Upper lobe of left lung (tissue), 6 donors: ENCODE measurements around the gene AAK1. TPM values are rescaled to one million over a fixed set of nuclear protein-coding genes. Genes with fewer than 3 reads are reported as not detected.
A peak's percentile ranks its signal among the peaks of the same experiment; 100 is the strongest.
"Not testable (repeated sequence)": the region's sequence is repeated elsewhere in the genome, so short reads cannot be mapped to it uniquely, and the experiment has no call there.

Experiments
- ATAC-seq, 2 donors: fragments of 200-7000 bp; cut with Tn5 transposase; one replicate each; pipeline ENCODE4 v1.9.1; 2022; ENCODE audit warnings: mild to moderate bottlenecking in 2 of 2, moderate library complexity in 2 of 2; ENCODE audit not compliant: low FRiP score in 2 of 2
- DNase-seq, 2 donors: peaks; one replicate each; pipeline ENCODE4 v3.0.0-alpha.2; 2019 to 2020
- H3K27ac ChIP-seq, 4 donors: fragments of 200-600 bp; sonication (generic); one replicate each; pipeline ENCODE4 v1.5.1; 2016 to 2019
- H3K27me3 ChIP-seq, 4 donors: fragments of 200-600 bp; sonication (generic); one replicate each; pipeline ENCODE4 v1.5.1; 2017 to 2019
- H3K36me3 ChIP-seq, 4 donors: fragments of 200-600 bp; sonication (generic); one replicate each; pipeline ENCODE4 v1.5.1; 2016 to 2019
- H3K4me1 ChIP-seq, 4 donors: fragments of 200-600 bp; sonication (generic); one replicate each; pipeline ENCODE4 v1.5.1; 2018 to 2019
- H3K4me3 ChIP-seq, 4 donors: fragments of 200-600 bp; sonication (generic); one replicate each; pipeline ENCODE4 v1.5.1; 2017 to 2019; ENCODE audit warnings: mild to moderate bottlenecking in 2 of 4, moderate library complexity in 1 of 4
- H3K9me3 ChIP-seq, 4 donors: fragments of 200-600 bp; sonication (generic); one replicate each; pipeline ENCODE4 v1.5.1; 2018 to 2019
- EP300 ChIP-seq, 4 donors: sonication (generic); formaldehyde crosslinking; IDR thresholded peaks; one replicate each; pipeline ENCODE4 v1.5.1; 2017; ENCODE audit warnings: antibody characterized with exemption in 4 of 4, control low read depth in 2 of 4
- POLR2A ChIP-seq, 4 donors: fragments of 450-650 bp; IDR thresholded peaks; one replicate each; pipeline ENCODE4 v1.5.1; 2016 to 2017; ENCODE audit warnings: antibody characterized with exemption in 4 of 4, mild to moderate bottlenecking in 2 of 4
- POLR2AphosphoS5 ChIP-seq, 2 donors: sonication (generic); formaldehyde crosslinking; IDR thresholded peaks; one replicate each; pipeline ENCODE4 v1.5.1; 2017; ENCODE audit warnings: antibody characterized with exemption in 2 of 2
- WGBS, 2 donors: methylation state at CpG; one replicate each; pipeline ENCODE4 v1.1.5; 2017 to 2018; 5-methylcytosine and 5-hydroxymethylcytosine counted together
- total RNA-seq, 6 donors: library from RNA; depleted of rRNA in 4 of 6; stranded (reverse); fragments of >200 nt in 4 of 6; gene quantifications; one replicate each; pipeline versions ENCODE4 v1.1.0 to v1.2.1, GENCODE V29; 2016 to 2021
- TF ChIP-seq, protein P1 (sequence below), 6 experiments: fragments of 450-650 bp in 4 of 6; fragments of 200-600 bp in 2 of 6; sonication (generic) in 2 of 6; IDR thresholded peaks; one replicate each; pipeline ENCODE4 v1.5.1; 2016 to 2019; ENCODE audit warnings: antibody characterized with exemption in 6 of 6
- donor health status: DM: no; HTN: no; CAD: no; lungs with moderate emphysema.
- donor health status: DM: no; HTN: yes; CAD: no; lungs with severe emphysema.

Gene AAK1
- total RNA-seq, 6 donors from 2014 or later, result 45.1 to 105 (median 58.8) TPM

DNA sequence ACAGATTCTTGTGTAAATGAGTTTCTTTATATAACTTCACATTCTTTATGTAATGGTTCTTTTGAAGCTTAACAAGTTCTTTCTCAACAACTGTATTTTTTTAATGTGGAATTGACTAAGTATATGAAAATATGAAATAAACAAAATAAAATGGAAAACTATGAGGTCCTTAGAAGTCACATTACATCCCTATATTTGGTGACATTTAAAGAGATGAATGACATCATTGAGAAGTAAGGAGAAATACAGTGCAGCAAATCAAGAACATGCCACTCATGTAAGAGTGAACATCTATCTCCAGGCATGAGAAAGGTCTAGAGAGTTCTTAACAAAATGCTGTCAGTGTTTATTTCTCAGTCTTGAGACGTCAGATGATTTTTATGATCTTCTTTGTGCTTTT lies 39.0 kb upstream of the AAK1 start:
- ATAC-seq (no peak), DNase-seq (no peak)
- no peaks in the 10 kb centered on the region for H3K9me3 ChIP-seq
- TF ChIP-seq EP300 (IDR thresholded peaks at IDR 0.05), result no peak
- TF ChIP-seq POLR2AphosphoS5 (IDR thresholded peaks at IDR 0.05), result no peak
- no peak for TF ChIP-seq POLR2A (IDR thresholded peaks at IDR 0.05)
- TF ChIP-seq, protein P1, sequence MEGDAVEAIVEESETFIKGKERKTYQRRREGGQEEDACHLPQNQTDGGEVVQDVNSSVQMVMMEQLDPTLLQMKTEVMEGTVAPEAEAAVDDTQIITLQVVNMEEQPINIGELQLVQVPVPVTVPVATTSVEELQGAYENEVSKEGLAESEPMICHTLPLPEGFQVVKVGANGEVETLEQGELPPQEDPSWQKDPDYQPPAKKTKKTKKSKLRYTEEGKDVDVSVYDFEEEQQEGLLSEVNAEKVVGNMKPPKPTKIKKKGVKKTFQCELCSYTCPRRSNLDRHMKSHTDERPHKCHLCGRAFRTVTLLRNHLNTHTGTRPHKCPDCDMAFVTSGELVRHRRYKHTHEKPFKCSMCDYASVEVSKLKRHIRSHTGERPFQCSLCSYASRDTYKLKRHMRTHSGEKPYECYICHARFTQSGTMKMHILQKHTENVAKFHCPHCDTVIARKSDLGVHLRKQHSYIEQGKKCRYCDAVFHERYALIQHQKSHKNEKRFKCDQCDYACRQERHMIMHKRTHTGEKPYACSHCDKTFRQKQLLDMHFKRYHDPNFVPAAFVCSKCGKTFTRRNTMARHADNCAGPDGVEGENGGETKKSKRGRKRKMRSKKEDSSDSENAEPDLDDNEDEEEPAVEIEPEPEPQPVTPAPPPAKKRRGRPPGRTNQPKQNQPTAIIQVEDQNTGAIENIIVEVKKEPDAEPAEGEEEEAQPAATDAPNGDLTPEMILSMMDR (IDR thresholded peaks at IDR 0.05), result no peak
- peak overlapping the region in 1 of 4 donors; percentile 71 for H3K27ac ChIP-seq
- no peak overlapping the region for H3K4me3 ChIP-seq
- peaks cover 0 to 24% (median 19%) of the 10 kb centered on the region in 4 donors for H3K4me1 ChIP-seq
- H3K36me3 ChIP-seq, result no peaks in the 10 kb centered on the region
- H3K27me3 ChIP-seq, result no peaks in the 10 kb centered on the region
- WGBS, 2 donors, result 52 to 63% methylated on average over 1 of the region's 1 CpG

GRCh38 chr2:69680001-69680675 lies 36.6 kb upstream of the AAK1 start:
- no peaks in the 10 kb centered on the region for H3K27me3 ChIP-seq
- H3K36me3 ChIP-seq, result no peaks in the 10 kb centered on the region
- H3K4me3 ChIP-seq, result no peak overlapping the region
- DNase-seq (no peak), ATAC-seq (no peak)
- no peak overlapping the region for H3K27ac ChIP-seq
- H3K9me3 ChIP-seq, result no peaks in the 10 kb centered on the region
- WGBS, 2 donors, result 73 to 89% methylated on average over 1 of the region's 1 CpG
- TF ChIP-seq POLR2AphosphoS5 (IDR thresholded peaks at IDR 0.05) (no peak), EP300 (IDR thresholded peaks at IDR 0.05) (no peak), POLR2A (IDR thresholded peaks at IDR 0.05) (no peak)
- TF ChIP-seq, protein P1 (IDR thresholded peaks at IDR 0.05), result no peak
- H3K4me1 ChIP-seq, result peaks cover 0 to 24% (median 15%) of the 10 kb centered on the region in 4 donors

- H3K9me3 ChIP-seq, result no peaks in the 10 kb centered on the region
- DNase-seq, result no peak
- no peak overlapping the region for H3K27ac ChIP-seq
- H3K4me3 ChIP-seq, result no peak overlapping the region
- TF ChIP-seq, protein P1 (IDR thresholded peaks at IDR 0.05), result no peak
- TF ChIP-seq POLR2AphosphoS5 (IDR thresholded peaks at IDR 0.05) (no peak), POLR2A (IDR thresholded peaks at IDR 0.05) (no peak)
- 87 to 98% methylated on average over 5 of the region's 5 CpGs for WGBS, 2 donors
- H3K36me3 ChIP-seq, result no peaks in the 10 kb centered on the region
- H3K27me3 ChIP-seq, result no peaks in the 10 kb centered on the region
- peaks cover 0 to 16% (median 8%) of the 10 kb centered on the region in 4 donors for H3K4me1 ChIP-seq
- ATAC-seq, result no peak
Observed at GRCh38 chr2:69677914-69678313, 34.4 kb upstream of the AAK1 start.

DNA sequence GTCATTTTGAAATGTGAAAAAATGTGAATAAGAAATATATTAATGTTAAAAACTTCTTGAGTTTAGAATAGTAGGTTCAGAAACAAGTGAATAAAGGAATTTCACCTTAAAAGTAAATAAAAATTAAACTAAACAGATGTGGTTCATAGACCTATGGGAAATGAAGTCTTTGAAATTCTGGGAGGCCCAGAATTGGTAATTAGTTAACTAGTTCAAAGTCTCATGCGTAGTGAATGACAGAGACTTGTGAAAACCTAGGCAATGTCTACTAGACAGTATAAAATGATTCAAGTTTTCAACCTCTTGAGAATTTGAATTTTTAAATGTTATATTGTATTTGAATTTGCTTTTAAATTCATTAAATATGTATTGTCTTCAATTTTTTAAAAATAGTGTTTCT lies 32.6 kb upstream of the AAK1 start:
- DNase-seq, result no peak
- Histone ChIP-seq H3K4me1 (peaks cover 0 to 7% (median 2%) of the 10 kb centered on the region in 4 donors), H3K9me3 (no peaks in the 10 kb centered on the region), H3K27ac (no peak overlapping the region), H3K36me3 (no peaks in the 10 kb centered on the region), H3K27me3 (no peaks in the 10 kb centered on the region), H3K4me3 (no peak overlapping the region)
- TF ChIP-seq EP300 (IDR thresholded peaks at IDR 0.05), result no peak
- TF ChIP-seq, protein P1 (IDR thresholded peaks at IDR 0.05), result no peak
- no peak for TF ChIP-seq POLR2AphosphoS5 (IDR thresholded peaks at IDR 0.05)
- no peak for TF ChIP-seq POLR2A (IDR thresholded peaks at IDR 0.05)
- ATAC-seq, result no peak
- 97 to 98% methylated on average over 1 of the region's 1 CpG for WGBS, 2 donors

DNA sequence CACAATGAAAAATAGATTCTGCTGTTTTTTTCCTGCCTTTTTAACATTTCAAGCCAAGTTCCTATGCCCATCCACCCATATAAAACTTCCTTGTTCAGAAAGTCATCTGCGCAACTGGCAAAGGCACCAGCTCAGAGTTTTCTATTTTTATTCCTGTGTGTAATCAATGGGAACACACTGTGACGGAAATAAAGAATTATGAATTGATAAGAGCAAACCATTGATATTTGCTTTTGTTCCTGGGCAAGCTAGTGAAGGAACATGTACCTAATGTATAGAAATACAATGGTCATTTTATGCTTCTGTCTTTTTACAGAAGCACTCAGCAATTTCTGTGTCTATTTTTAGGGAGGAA lies 30.8 kb upstream of the AAK1 start:
- H3K4me1 ChIP-seq, result peaks cover 0 to 7% (median 2%) of the 10 kb centered on the region in 4 donors
- no peak for TF ChIP-seq EP300 (IDR thresholded peaks at IDR 0.05)
- TF ChIP-seq POLR2AphosphoS5 (IDR thresholded peaks at IDR 0.05), result no peak
- TF ChIP-seq POLR2A (IDR thresholded peaks at IDR 0.05), result no peak
- TF ChIP-seq, protein P1 (IDR thresholded peaks at IDR 0.05), result no peak
- ATAC-seq (peak in 1 of 2 donors; percentile 40), DNase-seq (no peak)
- H3K4me3 ChIP-seq, result no peak overlapping the region
- no peaks in the 10 kb centered on the region for H3K9me3 ChIP-seq
- WGBS, 2 donors, result 47 to 50% methylated on average over 2 of the region's 2 CpGs
- no peak overlapping the region for H3K27ac ChIP-seq
- no peaks in the 10 kb centered on the region for H3K27me3 ChIP-seq
- H3K36me3 ChIP-seq, result no peaks in the 10 kb centered on the region

- not testable (repeated sequence) for H3K4me3 ChIP-seq, H3K27ac ChIP-seq
Observed at GRCh38 chr2:69673098-69673497, 29.6 kb upstream of the AAK1 start.

More at GRCh38 chr2:69673098-69673497, 29.6 kb upstream of the AAK1 start:
- not testable (repeated sequence) for DNase-seq, ATAC-seq, H3K9me3 ChIP-seq, H3K27me3 ChIP-seq, H3K36me3 ChIP-seq, H3K4me1 ChIP-seq
- WGBS, 2 donors, result 95 to 100% methylated on average over 3 of the region's 3 CpGs
